EH (cell line): ENCODE data around the gene CCDC197.

Source experiments
- DNase-seq: peaks from one replicate; pipeline ENCODE4 v3.0.0-alpha.2; 2015; ENCODE audit warnings: low read depth

CCDC197 gene

DNA sequence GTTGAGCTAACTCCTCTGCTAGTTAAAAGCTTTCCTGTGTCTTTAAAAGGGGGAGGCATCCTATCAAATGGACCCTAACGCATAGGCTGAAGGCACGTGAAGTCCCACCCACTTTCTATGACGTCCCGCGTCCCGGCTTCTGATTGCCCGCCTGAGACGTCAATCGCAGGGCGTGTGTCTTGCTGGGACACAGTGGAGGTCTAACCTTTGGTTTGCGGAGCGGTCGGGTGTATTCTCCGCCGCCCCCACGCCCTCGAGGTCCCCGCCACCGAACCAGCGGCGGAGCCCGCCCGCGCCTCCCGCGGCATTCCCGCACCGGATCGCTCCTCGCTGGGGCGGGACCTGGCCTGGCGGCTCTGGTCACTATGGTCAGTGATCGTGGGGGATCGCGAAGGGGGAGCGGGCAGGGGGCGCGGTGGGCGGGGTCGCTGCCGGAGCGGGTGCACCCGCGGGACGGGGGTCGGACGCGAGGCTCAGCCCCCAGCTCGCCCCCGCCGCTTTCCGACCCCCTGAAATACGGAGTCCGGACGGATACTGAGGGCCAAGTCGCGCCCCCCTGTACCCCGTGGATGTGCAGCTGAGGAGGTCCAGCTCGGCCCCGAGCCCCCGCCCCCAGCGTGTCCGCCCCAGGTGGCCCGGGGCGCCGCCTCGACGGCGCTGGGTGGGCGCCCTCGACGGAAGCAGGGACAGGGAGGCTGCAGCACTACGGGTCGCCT lies 29.2 kb downstream of the CCDC197 start, which contains the start of gene OTUB2:
TSS of gene OTUB2 (plus strand) at position 168 of the 716 bp plus-strand sequence. CDS start at position 366, 198 bp downstream.
- peak; percentile 98 for DNase-seq

DNA sequence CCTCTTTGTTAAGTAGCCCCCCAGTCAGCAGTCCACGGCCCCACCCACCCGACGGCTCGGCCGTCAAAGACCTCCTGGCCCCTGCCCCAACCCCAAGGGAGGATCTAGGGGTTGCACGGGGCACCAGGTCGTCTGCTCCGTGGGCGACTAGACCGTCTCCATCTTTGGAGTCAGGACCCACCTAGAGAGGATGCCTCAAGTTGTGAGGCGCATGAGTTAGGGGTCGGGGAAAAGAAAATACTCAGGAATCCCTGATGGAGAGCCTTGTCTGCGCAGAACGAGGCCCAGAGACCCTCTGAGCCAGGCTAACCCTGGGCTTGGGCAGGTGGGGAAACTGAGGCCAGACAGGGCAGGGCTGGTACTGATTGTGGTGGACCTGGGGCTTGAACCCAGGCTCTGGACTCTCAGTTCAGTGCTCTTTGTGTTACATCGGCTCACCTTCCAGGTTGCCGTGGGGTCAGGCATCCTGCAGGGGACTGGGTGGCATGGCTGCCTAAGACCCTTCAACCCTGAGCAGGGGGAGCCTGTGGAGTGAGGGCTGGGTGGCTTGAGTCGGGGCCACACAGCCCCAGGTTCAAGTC lies 29.9 kb downstream of the CCDC197 start:
- DNase-seq = no peak

DNA sequence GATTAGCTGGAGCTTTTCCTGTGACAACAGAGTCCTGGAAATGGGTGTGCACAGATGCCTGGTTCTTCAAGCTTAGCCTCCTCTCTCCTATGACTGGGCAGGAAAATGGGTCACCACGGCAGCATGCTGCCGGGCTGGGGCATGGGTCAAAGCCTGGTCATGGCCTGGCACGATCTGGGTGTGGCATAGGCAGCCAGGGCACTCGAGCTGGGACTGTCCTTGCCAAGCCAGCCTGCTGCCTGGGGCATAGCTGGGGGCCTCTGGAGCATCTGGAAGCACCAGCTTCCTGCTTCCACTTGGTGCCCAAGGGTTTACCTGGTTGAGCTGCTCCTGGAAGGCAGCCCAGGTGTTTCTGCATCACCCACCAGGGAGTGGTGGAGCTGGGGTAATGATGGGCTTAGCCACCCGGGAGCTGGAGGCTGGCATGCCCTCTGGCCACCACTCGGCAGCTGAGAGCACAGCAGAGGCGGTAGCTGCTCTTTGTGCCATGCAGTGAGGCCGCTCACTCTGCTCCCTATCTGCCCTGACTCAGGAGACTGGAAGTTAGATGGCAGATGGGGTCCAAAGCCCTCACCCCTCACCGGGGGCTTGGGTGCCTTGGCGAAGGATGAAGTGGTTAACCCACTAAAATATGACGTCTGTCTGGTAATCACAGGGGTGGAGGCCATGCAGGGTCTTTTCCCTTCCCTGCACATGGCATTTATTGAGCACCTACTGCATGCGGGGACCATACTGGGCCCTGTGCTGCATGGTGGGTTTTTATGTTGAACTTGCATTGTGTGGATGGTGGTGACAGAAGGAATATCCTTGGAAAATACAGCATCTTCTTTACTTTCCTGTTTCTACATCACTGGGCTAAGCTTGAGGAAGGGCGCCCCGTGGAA lies 30.7 kb downstream of the CCDC197 start:
- DNase-seq = no peak

DNA sequence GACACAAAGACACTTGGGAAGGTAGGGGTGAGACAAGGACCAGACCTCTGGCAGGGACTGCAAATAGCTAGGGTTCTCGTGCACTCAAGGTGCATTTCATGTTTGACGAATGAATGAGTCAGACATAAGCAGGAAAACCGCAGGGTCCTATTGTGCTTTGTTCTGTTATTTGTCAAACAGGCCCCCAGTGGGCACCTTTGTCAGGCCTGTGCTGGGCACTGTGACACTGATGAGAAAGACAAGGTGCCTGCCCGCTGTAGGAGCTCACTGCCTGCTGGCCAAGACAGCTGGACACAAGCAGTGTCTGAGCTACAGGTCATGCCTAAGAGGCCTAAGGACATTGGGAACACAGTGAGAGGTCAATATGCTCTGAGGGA lies 31.3 kb downstream of the CCDC197 start:
- DNase-seq = no peak

DNA sequence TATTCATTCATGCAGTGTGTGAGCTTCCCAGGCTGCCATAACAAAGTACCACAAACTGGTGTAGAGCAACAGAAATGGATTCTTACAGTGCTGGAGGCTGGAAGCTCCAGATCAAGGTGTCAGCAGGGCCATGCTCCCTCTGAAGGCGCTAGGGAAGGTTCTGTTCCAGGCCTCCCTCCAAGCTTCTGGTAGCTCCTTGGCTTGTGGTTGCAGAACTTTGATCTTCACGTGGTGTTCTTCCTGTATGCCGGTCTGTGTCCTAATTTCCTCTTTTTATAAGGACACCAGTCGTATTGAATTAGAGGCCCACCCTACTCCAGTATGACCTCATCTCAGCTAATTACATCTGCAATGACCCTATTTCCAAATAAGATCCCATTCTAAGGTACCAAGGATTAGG lies 32.2 kb downstream of the CCDC197 start:
- DNase-seq = no peak

DNA sequence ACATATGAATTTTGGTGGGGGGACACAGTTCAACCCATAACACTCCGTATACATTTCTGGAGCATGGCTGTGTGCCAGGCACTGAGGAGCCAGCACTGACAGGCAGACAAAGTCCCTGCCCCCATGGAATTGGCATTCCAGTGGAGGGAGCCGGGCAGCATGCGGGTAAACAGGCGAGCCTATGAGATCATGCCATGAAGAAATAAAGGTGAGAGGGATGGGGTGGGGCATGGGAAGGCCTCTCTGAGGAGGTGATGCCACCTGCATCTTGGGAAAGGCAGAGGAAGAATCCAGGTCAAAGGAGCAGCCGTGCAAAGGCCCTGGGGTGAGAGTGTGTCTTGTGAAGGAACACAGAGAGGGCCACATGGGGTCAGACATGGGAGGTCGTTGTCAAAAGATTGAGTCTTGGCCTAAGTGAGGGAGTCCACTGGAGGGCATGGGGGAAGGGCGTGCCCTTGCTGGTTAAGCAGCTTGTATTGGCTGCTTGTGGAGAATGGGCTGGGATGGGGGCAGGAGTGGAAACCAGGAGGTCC lies 32.6 kb downstream of the CCDC197 start:
- DNase-seq = no peak

DNA sequence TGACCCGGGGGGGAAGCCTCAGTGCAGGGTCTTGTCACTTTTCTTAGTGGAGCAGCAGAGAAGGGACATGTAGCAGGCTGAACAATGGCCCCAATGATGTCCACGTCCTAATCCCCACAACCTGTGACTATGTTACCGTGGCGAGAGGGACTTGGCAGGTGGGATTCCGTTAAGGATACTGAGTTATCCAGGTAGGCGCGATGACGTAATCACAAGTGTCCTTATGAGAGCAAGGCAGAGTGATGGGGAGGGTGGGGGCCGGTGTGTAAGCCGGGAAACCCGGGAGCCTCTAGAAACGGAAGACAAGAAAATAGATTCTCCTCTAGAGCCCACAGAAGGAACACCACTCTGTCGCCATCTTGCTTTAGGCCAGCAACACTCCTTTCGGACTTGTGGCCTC lies 33.5 kb downstream of the CCDC197 start:
- no peak for DNase-seq

DNA sequence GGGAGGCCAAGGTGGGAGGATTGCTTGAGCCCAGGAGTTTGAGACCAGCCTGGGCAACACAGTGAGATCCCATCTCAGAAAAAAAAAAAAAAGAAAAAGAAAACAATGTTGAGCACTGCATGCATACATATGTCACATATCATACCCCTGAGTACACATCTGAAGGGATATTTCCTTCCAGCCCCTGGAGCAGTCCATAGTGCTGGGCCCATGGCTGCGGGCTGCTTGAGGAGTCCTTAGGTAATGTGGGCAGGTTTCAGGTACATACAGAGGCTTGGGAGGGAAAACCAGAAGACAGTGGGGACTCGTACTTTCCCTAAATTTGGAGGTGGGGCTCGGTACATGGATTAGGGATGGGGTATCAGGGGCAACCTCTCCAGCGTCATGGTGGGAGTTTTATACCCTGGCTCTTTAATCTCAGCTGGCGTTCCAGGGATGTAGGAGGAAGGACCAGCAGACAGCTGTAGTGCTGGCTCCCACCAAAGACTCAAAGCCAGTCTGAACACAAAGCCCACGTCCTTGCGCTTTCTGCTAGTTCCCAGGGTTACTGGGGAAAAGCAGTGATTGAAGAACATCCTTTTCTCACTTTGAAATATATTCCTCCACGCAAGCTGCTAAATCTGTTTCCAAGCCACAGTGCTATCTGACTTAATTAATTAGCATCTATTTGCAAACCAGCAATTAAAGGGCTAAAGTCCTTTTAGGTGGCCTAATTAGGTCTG lies 34.2 kb downstream of the CCDC197 start:
- no peak for DNase-seq

DNA sequence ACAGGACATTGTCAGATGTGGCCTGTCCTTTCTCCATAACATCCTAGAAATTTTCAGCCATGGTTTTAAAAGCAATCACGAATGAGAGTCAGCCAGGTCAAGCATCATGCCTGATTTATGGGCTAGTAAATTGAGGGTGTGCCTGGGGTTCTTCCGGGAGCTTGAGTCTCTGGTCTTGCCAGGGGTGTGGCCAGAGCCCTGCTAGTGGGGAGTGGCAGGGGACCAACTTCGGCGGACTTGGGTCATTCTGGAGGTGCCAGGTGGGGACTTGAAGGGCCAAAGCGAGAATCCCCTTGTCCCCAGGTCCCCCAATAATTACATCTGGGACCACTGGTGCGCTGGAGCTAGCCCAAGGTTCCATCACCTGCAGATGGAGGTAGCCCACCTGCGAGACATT lies 34.8 kb downstream of the CCDC197 start:
- DNase-seq = no peak

DNA sequence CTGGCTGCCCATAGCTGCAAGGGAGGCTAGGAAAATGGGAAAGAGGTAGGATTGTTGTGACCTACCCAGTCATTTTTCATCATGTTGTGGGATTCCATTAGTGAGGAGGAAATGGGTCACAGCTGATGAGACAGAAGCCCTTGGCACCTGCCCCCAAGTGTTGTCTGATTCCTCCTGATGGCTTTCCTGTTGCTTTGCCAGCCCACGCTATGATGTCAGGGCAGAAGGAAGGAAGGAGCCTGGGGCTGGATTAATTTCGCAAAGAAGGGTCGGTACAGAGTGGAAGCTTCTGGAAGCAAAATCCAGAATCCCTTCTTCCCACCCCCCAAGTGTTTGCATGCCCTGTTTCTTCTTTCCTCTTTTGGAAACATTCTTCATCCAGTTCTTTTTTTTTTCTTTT lies 37.8 kb downstream of the CCDC197 start:
- no peak for DNase-seq

DNA sequence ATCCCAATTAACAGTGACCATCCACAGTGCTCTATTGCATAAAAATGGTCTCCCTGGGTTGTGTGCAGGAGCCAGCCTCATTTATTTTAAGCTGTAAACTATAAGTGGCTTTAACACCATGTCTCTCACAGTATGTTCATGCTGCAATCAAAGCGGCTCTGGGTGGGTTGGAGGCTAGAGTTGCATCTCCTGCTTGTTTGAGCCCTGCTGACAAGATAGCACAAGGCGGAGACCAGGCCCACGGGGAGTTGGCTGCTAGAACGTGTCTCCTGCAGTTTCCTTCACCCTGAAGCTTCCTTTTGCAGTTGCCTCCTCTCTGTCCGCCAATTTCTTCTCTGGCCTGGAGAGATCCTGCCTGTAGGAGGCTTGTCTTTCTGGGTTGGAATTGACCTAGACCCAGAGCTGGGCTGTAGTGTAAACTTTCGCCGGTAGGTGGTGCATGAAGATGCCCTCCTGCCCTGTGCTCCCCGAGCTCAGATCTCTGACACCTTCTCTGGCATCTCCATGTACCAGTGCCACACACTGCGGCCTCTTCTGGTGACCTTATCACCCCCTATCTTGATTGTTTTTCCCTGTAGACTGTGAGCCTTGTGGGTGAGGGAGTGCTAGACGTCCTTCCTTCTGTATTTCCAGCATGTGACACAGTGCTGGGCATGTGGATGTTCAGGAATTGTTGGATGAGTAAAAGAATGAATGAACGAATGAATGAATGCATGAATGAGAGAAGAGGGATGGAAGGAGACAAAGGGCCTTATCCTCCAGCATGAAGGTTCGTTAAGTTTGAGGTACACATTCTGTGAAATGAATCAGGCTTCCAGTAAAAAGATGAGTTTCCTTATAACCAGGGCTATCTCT lies 39.4 kb downstream of the CCDC197 start:
- DNase-seq = peak; percentile 80

DNA sequence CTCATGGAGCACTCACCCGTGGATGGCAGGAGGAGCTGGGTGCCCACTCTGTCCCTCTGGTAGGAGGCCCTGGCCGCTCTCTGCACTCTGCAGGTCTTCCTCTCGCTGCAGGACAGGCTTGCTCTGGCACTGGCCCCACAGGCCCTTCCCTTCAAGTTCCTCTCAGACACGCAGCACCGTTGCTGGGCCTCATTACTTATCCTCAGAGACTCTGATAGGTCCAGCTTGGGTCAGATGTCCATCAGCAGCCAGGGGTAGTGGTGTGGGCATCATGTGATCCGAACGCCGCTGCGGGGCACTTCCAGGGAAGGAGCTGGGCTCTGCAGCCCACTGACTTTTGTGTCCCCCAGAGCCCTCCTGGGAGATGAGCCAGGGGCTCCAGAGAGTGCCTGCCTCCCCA lies 40.9 kb downstream of the CCDC197 start:
- DNase-seq = no peak

DNA sequence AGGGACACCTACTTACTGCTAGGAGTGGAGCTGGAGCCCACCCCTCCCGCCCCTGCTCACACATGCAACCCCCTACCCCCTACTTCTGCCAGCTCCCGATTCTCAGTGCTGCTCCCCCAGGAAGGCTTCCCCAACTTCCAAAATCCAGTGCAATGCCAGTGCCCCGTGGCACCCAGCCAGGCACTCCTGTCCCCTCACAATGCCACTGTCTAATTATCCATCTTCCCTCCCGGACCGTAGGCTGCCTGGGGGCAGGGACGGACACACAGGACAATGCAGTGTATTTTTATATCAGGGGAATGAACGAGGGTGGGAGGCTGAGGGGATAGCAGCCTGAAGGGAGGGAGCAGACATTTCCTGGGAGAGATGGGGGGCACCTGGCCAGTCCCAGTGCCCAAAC lies 41.4 kb downstream of the CCDC197 start:
- DNase-seq = no peak

DNA sequence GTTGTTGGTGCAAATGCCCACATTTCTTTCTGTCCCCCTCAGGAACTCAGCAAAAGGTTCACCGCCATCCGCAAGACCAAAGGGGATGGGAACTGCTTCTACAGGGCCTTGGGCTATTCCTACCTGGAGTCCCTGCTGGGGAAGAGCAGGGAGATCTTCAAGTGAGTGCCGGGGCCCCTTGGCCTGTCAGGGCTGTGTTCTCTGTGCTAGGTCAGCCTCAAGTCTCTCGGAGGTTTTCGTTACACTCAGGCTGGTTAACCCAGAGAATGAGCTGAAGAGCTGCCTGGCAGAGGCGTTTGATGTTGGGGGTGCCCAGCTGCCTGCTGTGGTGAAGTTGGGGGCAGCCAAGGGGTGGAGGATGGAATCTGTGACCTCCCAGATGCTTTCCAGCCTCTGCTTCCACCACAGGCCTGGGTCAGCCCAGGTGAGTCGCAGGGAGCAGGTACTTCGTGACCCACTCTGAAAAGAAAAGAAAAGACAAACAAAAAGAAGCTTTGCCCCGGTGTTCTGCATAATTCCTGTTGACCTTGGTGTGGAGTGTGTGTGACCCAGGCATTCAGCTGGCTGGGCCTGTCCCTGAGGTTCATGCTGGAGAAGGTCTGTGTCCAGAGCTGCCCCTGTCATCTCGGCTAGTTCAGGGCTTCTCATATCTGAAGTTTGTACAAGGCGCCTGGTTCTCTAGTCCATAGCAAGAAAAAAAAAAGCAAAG lies 42.0 kb downstream of the CCDC197 start:
- DNase-seq = no peak

DNA sequence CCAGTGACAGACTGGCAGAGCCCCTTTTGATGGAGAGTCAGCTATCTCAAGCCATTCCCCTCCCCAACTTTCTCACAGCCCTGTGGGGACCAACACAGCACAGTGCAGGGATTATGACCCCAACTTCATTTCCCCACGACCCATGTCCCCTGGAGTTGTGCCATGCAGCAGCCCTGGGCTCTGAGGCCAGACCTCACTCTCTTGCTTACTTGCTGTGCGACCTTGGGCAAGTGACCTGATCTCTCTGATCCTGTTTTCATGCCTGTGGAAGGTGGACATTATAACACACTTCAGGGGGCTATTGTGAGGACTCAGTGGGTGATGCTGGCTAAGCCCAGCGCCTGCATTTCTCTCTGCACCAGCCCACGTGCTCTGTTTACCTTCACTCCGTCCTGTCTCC lies 43.1 kb downstream of the CCDC197 start:
- no peak for DNase-seq

DNA sequence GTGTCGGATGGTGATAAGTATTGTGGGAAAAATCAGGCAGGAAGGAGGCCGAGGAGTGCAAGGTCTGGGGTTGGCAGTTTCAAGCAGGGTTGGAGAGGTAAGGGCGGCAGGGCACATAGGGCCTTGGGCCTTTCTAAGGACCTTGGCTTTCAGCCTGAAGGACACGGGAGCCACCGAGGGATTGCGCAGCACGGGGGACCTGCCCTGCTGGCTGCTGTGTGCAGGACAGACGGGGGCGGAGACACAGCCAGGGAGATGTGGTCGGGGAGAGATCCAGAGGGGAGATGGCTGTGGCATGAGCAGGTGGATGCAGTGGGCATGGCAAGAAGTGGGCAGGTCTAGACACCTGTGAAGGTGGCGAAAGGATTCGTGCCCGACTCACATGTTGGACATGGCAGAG lies 43.7 kb downstream of the CCDC197 start:
- no peak for DNase-seq

DNA sequence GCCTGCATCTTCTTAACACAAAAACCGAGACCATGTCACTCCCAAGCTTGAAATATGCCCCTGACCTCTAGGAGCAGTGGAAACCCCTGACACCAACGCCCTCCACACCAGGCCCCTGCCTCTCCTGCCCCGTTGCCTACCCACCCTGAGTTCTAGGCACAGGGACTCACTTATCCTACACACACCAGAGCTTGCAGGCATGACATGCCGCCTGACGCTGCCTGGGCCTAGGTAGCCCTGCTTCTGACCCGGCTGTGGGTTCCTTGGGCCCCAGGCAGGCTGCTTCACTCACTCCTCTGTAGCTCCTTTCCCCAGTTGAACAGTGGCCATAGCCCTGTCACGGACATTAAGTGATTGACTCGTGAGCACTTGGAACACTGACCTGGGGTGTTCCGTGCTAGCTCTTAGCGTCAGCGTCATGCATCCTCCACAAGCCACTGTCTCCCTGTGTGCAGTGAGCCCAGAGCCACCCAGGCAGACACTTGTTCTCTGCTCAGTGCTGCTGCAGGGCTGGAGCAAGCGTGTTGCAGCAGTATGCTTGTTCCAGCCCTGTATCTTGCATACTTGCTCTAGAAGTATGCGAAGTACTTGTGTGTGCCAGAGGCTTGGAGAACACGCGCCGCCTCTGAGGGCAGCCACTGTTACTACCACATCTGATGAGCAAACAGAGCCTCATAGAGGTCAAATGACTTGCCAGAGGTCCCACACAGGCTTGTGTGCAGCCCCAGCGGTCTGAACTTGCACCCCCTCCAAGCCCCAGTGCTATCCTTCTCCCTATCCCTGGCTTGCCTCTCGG lies 44.6 kb downstream of the CCDC197 start:
- peak; percentile 85 for DNase-seq

DNA sequence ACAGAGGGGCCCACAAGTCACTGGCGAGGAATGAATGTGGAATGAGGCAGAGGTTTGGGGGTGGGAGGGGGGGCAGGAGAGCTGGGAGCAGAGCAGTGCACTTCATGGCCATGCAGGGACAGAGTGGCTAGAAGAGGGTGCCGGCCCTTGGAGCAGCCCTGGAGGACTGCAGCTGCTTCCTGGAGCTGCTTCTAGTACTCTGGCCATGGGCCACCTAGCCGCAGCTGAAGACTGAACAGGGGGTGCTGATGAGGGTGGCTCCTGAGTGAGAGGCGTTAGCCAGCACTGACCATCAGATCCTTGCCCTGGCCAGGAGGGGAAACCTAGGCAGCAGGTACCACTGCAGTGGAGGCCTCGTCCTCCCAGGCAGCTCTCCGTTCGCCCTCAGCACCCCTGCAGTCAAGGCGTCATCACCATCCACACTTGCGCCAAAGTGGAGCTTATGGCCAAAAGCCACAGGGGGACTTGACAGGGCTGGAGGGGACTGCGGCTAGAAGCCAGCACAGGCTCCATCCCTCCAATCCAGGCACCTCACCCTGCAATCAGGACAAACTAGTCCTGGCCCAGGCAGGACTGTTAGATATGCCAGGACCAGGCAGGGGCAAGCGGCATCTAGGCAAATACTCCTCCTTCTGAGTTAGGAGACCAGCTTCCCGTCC lies 45.5 kb downstream of the CCDC197 start:
- DNase-seq = no peak

DNA sequence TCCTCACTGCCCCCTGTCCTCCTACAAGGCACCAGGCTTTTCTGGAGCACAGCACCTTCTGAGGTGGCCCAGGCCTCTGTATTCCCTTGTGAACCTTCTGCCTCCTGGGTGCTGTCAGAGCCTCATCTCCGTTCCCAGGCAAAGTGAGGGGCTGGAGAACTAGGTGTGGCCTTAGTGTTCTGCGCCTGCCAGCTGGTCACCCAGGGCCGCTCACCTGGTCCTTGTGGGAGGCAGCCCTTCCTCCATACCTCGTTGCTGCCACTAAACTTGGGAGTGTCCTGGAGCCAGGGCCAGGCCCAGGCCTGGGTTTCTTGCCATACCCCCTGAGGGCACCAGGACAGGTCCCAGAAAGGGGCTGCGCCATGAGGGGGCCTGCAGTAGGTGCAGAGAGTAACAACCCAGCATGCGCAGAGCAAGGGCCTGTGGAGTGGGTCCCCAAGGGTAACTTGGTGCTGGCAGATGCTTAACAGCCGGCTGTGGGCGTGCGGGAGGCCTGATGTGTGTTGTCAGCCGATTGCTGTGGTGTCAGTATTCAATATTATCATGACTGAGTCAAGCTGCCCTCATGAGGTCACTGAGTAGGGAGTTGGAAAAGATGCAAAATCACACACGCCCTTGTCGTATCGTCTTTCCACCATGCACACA lies 46.1 kb downstream of the CCDC197 start:
- DNase-seq = no peak
